Left ventricle myocardium inferior (tissue), 1 donor: ENCODE results near the gene PRSS16. TPM values are rescaled to one million over a fixed set of nuclear protein-coding genes. Genes with fewer than 3 reads are reported as not detected.

Experiments
- DNase-seq: peaks from one replicate; pipeline ENCODE4 v3.0.0-alpha.2; 2020
- H3K27ac ChIP-seq: fragments of 200-600 bp; replicated peaks from 2 replicates; pipeline ENCODE4 v1.8.0; 2021
- H3K27me3 ChIP-seq: fragments of 200-600 bp; 2 replicates; pipeline ENCODE4 v1.8.0; 2021; ENCODE audit warnings: low read depth
- H3K36me3 ChIP-seq: fragments of 200-600 bp; 2 replicates; pipeline ENCODE4 v1.8.0; 2021
- H3K4me1 ChIP-seq: fragments of 200-600 bp; 2 replicates; pipeline ENCODE4 v1.8.0; 2021
- H3K4me3 ChIP-seq: fragments of 200-600 bp; 2 replicates; pipeline ENCODE4 v1.8.0; 2021; ENCODE audit warnings: mild to moderate bottlenecking, moderate library complexity
- H3K9me3 ChIP-seq: fragments of 200-600 bp; replicated peaks from 2 replicates; pipeline ENCODE4 v1.8.0; 2021
- intact Hi-C: fragments of 100-400 bp; cut with micrococcal nuclease; formaldehyde crosslinking; loops from one replicate; pipeline ENCODE4 v1.11.0; 2022
- total RNA-seq: library from RNA; stranded (reverse); fragmentation: NEBNext Ultra II Directional; extraction: Animal tissue kit (Norgen Biotek cat#: 25700); gene quantifications from one replicate; pipeline ENCODE4 v1.2.1, GENCODE V29; 2021
- TF ChIP-seq, protein P1 (sequence below): fragments of 200-600 bp; IDR thresholded peaks from 2 replicates; pipeline ENCODE4 v1.8.0; 2021; ENCODE audit warnings: antibody characterized with exemption, mild to moderate bottlenecking, borderline replicate concordance
- donor health status: DM: no; HTN: yes; CAD: no; lungs with severe emphysema.

PRSS16 gene
- total RNA-seq, 1 donor from 2014 or later, result 0.49 TPM

DNA sequence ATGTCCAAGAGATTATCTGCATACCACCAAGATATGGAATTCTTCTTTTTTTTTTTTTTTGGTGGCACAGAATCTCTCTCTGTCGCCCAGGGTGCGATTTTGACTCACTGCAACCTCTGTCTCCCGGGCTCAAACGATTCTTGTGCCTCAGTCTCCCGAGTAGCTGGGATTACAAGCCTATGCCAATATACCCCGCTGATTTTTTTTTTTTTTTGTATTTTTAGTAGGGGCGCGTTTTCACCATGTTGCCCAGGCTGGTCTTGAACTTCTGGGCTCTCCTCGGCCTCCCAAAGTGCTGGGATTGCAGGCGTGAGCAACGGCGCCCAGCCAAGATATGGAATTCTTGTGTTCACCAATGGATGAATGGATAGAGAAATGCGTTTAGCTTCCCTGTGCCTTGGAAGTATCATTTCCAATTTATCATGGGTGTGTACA lies 33.6 kb downstream of the PRSS16 start:
- Histone ChIP-seq H3K9me3 (peaks cover 4% of the 10 kb centered on the region), H3K4me3 (no peak overlapping the region), H3K27me3 (peaks cover 100% of the 10 kb centered on the region), H3K36me3 (no peaks in the 10 kb centered on the region), H3K4me1 (no peaks in the 10 kb centered on the region), H3K27ac (no peak overlapping the region)
- TF ChIP-seq, protein P1, sequence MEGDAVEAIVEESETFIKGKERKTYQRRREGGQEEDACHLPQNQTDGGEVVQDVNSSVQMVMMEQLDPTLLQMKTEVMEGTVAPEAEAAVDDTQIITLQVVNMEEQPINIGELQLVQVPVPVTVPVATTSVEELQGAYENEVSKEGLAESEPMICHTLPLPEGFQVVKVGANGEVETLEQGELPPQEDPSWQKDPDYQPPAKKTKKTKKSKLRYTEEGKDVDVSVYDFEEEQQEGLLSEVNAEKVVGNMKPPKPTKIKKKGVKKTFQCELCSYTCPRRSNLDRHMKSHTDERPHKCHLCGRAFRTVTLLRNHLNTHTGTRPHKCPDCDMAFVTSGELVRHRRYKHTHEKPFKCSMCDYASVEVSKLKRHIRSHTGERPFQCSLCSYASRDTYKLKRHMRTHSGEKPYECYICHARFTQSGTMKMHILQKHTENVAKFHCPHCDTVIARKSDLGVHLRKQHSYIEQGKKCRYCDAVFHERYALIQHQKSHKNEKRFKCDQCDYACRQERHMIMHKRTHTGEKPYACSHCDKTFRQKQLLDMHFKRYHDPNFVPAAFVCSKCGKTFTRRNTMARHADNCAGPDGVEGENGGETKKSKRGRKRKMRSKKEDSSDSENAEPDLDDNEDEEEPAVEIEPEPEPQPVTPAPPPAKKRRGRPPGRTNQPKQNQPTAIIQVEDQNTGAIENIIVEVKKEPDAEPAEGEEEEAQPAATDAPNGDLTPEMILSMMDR, result no peak
- intact Hi-C loops, result no loop called here
- DNase-seq, result no peak

DNA sequence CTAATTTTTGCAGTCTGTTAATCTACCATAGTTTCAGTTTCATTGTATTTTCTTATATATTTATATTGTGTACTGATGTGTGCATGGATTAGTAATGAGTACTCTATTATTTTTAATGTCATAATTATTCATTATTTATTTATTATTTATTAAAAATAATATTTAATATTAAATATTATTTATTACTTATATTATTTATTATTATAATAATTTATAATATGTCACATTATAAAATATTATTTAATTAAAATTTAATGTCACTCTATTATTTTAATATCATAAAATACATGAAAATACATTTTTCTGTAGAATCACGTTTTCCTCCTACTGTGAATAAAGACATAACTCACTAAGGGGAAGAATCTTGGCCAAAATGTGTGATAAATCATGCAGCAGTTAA lies 34.1 kb downstream of the PRSS16 start:
- DNase-seq, result no peak
- Histone ChIP-seq H3K9me3 (peaks cover 4% of the 10 kb centered on the region), H3K4me1 (no peaks in the 10 kb centered on the region), H3K27ac (no peak overlapping the region), H3K4me3 (no peak overlapping the region), H3K27me3 (peaks cover 100% of the 10 kb centered on the region), H3K36me3 (no peaks in the 10 kb centered on the region)
- intact Hi-C loops, result no loop called here
- TF ChIP-seq, protein P1, result no peak

DNA sequence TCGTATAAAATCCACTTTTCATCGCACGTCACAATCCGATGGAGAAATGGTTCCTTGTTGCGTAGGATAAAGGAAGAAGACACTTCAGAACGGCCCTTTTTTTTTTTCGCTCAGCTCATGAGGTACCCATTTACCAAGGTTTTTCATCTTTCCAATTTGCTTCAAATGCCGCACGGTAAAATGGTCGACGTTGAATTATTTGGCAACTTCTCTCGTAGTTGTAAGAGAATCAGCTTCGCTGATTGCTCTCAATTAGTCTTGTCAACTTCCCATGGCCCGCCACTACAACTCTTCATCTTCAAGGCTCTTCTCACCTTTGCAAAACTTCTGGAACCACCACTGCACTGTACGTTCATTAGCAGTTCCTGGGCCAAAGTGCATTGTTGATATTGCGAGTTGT lies 35.8 kb downstream of the PRSS16 start:
- Histone ChIP-seq H3K27me3 (peaks cover 100% of the 10 kb centered on the region), H3K4me3 (no peak overlapping the region), H3K36me3 (no peaks in the 10 kb centered on the region), H3K9me3 (peaks cover 4% of the 10 kb centered on the region), H3K27ac (no peak overlapping the region), H3K4me1 (no peaks in the 10 kb centered on the region)
- TF ChIP-seq, protein P1, result no peak
- intact Hi-C loops, result no loop called here
- no peak for DNase-seq

DNA sequence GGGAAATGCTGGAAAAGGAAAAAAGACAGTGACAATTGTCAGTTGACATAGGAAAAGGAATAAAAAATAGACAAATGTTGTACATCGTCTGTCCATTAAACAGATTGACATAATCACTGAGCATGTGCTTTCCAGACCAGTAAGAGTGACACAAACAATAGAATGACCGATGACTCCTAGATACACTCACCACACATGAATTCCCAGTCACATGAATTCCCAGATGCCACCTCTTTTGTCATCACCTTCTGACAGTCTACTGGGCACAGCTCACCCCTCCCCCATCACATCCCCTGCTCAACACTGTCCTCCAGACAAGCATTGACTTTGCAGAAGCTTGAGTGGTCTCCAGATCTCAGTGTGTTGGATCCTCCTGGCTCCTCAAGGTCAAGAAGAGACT lies 38.6 kb downstream of the PRSS16 start:
- intact Hi-C loops, result no loop called here
- TF ChIP-seq, protein P1, result no peak
- Histone ChIP-seq H3K9me3 (peaks cover 4% of the 10 kb centered on the region), H3K27ac (no peak overlapping the region), H3K36me3 (no peaks in the 10 kb centered on the region), H3K4me3 (no peak overlapping the region), H3K4me1 (no peaks in the 10 kb centered on the region), H3K27me3 (peaks cover 100% of the 10 kb centered on the region)
- no peak for DNase-seq

DNA sequence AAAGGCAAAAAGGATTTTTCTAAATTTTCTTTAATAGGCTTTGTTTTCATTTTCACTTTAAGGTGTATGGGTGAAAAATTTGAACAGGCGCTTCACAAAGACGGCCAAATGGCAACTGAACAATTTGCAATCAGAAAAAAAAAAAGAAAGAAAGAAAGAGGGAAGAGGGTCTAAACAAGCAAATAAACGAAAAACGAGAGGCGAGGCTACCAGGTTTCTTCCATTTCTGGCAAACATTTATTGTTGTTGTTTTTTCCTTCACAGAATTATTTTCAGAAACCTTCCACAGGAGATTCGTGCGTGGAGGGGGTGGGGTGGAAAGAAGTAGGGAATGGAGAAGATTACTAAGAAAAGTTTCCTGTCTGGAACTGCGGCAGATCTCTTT lies 40.2 kb downstream of the PRSS16 start:
- H3K27ac ChIP-seq, result no peak overlapping the region
- intact Hi-C loops, result no loop called here
- H3K4me1 ChIP-seq, result no peaks in the 10 kb centered on the region
- peaks cover 10% of the 10 kb centered on the region for H3K9me3 ChIP-seq
- no peak for DNase-seq
- no peaks in the 10 kb centered on the region for H3K36me3 ChIP-seq
- TF ChIP-seq, protein P1, result no peak
- peaks cover 100% of the 10 kb centered on the region for H3K27me3 ChIP-seq
- no peak overlapping the region for H3K4me3 ChIP-seq
